HS-27A (cell line): Measurements from ENCODE around the gene MECR.

Experiments used
- DNase-seq: peaks from one replicate; pipeline ENCODE4 v3.0.0-alpha.2; 2012; ENCODE audit warnings: low read depth, missing footprints

The MECR gene

GRCh38 chr1:29230553-29231378, at the start of gene MECR:
Gene MECR, minus strand, starts transcription at chr1:29230934. Its CDS starts 28 bp downstream, at chr1:29230906.
- peak; percentile 81 for DNase-seq

- no peak for DNase-seq
These were observed 49.2 kb upstream of the MECR start for GRCh38 chr1:29279951-29280391.

DNA sequence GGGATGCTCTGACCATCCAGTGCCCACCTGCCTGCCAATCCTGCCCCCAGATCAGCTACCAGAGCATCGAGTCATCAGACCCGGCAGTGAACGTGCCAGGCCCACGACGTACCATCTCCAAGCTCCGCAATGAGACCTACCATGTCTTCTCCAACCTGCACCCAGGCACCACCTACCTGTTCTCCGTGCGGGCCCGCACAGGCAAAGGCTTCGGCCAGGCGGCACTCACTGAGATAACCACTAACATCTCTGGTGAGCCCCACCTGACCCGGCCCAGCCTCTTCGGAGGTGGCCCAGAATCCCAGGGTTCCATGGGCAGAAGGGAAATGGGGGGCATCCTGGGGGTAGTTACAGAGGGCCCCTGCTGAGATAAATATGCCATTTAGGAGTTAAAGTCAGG, 48.7 kb upstream of the MECR start:
- DNase-seq: no peak

DNA sequence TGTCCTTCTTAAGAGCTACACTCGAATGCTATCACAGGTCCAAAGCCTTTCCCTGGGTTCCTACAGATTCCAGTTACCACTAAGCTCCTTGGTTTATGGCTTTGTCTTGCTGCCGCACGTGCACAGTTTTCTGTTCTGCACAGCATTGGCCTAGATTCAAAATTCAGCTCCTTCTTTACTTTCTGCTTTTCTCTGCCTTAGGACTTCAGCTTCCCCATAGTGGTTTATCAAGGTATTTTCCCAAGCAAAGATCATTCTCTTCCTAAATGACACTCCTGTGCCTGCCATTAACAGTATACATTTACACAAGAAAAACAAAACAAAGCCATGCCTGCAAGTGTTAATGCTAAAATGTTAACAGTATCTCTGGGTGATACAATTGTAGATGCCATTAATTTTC, 47.4 kb upstream of the MECR start:
- DNase-seq: no peak

DNA sequence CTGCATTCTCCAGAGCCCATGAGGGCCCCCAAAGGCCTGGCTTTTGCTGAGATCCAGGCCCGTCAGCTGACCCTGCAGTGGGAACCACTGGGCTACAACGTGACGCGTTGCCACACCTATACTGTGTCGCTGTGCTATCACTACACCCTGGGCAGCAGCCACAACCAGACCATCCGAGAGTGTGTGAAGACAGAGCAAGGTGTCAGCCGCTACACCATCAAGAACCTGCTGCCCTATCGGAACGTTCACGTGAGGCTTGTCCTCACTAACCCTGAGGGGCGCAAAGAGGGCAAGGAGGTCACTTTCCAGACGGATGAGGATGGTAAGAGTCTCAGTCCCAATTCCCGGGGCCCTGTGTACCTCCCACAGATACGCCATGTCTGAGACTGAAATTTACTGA, 44.7 kb upstream of the MECR start:
- no peak for DNase-seq

DNA sequence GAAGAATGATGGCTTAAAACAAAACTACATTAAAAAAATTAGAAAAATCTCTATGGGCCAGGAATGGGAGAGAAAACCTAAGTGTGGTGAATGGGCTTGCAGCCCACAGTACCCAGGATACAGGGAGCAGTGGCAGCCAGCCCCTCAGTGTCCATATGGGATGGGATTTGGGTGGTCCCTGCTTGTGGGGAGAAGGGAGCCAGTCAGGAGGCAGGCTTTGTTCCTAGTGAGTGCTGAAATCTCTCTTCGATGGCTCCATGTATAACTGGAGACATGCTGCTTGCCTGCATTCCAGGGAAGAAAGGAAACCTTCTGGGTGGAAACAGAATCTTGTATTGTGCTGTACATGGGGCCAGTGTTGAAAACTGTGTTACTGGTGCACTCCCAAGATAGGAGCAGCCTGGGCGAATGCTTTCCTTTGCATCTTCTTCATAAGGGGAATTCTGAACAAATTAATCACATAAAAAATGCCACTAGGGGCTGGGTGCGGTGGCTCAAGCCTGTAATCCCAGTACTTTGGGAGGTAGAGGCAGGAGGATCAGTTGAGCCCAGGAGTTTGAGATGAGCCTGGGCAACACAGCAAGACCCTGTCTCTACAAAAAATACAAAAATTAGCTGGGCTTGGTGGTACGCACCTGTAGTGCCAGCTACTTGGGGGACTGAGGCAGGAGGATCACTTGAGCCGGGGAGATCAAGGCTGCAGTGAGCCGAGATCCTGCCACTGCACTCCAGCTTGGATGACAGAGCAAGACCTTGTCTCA, 41.6 kb upstream of the MECR start:
- DNase-seq: no peak

DNA sequence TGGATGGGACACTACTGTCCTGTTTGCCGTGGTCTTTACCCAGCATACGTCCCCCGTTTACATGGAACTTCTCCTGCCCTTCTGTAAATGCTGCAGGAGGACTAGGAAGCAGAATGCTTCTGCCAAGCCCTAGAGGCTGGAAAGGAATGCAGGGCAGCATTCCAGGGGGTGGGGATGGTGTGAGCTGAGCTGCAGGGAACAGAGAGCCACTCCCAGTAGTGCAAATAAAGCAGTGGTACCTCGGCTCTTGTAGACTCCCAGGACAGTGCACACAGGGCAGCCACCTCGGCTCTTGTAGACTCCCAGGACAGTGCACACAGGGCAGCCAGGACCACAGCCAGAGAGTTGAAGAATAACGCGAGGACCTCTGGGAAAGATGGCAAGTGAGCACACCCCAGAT, 41.0 kb upstream of the MECR start:
- DNase-seq: peak; percentile 54

DNA sequence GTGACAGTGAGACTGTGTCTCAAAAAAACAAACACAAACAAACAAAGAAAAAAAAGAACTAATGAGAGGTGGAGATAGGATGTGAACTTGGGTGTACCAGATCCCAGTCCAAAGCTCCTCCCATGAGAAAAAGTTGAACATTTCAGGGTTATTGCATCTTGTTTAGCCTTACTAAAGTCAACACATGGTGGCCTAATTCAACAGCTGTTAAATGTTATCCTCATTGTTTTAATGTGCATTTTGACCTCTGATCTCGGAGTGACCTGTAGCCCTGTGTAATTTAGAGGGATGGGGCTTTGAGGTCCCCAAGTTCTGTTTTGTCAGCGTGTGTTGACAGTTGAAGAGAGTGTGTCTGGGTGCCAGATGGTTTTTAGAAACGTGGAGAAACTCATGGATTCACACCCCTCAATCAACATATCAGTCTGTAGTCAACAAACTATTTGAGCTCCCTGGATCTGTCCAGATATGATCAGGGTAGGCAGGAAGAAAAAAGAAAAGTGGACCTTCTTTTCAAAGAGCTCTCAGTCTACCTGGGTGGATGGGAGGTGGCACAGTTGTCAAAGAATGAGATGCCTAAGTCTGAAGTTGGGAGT, 40.3 kb upstream of the MECR start:
- no peak for DNase-seq

GRCh38 chr1:29269382-29269781, 38.6 kb upstream of the MECR start:
- no peak for DNase-seq

- DNase-seq: no peak
These were observed 36.8 kb upstream of the MECR start for GRCh38 chr1:29267321-29268070.

- DNase-seq: no peak
These were observed 36.2 kb upstream of the MECR start for GRCh38 chr1:29266912-29267311.

DNA sequence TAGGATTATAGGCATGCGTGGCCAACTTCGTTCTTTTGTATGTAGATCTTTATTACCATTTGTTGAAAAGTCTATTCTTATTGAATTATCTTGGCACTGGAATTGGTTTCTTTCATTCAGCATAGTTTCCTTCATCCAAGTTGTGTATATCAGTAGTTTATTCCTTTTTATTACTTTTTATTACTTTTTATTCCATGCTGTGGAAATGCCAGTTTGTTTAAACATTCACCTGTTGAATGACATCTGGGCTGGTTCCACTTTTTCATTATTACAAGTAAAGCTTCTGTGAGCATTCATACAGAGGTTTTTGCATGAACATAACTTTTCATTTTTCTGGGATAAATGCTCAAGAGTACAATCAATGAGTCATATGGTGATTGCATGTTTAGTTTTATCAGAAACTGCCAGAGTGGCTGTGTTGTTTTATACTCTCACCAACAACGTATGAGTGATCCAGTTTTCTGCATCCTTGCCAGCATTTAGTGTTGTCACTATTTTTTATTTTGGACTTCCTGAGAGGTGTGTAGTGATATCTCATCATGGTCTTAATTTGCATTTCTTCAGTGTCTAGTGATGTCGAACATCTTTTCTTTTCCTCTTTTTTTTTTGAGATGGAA, 34.1 kb upstream of the MECR start:
- DNase-seq: no peak

- DNase-seq: no peak
These were observed 29.8 kb upstream of the MECR start for GRCh38 chr1:29260531-29260930.

GRCh38 chr1:29259802-29260441, 29.2 kb upstream of the MECR start:
- DNase-seq: no peak

DNA sequence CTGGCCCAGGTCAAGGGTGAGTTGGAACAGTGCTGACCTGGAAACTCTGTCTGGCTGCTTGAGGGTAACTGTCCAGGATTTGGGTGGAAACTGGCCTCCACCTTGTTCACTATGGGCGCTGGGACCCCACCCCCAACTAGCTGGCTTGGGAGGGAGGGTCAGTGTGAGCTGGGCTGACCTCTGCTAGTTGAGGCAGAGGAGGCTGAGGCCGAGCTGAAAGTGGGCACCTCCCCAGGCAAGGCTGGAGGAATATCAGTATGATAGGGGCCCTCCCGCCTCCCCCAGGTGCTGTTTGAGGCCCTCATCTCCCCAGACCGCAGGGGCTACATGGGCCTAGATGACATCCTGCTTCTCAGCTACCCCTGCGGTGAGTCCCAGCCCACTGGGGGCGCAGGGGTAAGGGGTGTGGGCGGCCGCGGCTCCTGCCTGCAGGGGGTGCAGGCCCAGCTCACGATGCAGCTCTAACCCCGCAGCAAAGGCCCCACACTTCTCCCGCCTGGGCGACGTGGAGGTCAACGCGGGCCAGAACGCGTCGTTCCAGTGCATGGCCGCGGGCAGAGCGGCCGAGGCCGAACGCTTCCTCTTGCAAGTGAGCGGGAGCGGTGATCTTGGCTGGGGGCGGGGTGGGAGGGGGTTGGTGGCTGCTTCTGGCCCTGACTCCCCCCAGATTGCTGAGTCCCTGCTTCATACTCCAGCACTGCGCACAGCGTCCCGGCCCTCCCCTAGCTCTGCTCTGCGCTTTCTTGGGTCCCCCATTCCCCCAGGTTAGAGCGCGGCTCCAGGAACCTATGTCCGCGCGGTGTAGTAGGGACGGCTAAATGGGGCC, 28.5 kb upstream of the MECR start:
- DNase-seq: no peak

DNA sequence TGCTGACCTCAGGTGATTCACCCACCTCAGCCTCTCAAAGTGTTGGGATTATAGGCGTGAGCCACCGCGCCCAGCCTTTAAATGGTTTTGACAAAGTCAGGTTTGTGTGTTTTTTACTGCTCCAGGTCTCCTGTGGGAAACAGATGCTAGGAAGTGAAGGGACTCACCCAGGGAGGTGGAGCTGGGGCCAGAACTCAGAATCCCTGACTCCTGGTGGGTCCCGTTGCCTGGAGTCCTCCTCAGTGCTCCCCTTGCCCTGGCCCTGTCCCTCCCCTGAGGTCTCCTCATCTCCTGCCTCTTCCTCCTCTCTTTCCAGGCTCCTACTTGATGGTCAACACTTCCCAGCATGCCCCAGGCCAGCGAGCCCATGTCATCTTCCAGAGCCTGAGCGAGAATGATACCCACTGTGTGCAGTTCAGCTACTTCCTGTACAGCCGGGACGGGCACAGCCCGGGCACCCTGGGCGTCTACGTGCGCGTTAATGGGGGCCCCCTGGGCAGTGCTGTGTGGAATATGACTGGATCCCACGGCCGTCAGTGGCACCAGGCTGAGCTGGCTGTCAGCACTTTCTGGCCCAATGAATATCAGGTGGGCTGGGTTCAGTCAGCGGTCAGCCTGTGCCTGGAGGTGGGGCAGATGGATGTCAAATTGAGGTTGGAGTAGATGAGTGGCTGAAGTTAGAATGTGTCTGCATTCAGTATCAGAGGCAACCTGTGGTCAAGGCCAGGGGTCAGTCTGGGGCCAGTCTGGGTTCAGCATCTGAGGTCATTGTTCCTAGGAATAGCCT, 27.6 kb upstream of the MECR start:
- DNase-seq: no peak

- no peak for DNase-seq
These were observed 26.5 kb upstream of the MECR start for GRCh38 chr1:29256979-29257804.

GRCh38 chr1:29256394-29256793, 25.7 kb upstream of the MECR start:
- DNase-seq: no peak
